Measurements from ENCODE around the gene INTS1. TPM values are rescaled to one million over a fixed set of nuclear protein-coding genes. Genes with fewer than 3 reads are reported as not detected.

Gene INTS1
- total and polyA plus RNA-seq, 2 experiments from 2014 or later = 35.1 to 111 TPM

DNA sequence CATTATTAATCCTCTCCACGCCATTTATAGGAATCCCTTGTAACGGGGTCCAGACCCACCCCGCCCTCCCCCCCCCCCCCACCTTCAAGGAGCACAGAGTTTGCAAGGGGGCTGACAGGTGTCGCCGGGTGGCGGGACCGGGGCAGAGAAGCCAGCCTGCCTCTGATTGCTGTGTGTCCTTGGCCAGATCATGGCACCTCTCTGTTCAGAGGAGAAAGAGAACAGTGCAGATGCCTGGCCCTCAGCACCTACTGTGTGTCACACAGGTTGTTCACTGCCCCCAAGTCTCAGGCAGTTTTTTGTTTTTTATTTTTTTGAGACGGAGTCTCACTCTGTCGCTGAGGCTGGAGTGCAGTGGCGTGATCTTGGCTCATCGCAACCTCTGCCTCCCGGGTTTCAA lies 39.5 kb downstream of the INTS1 start:
- Histone ChIP-seq H3K36me3 (ENCODE audit: insufficient read depth) (no peaks in the 10 kb centered on the region), H3K27ac (ENCODE audit: low read depth) (no peak overlapping the region), H3K4me3 (no peak overlapping the region), H3K4me1 (ENCODE audit: insufficient read depth) (peaks cover 6% of the 10 kb centered on the region; the same call in 1 of the 2 replicates), H3K27me3 (ENCODE audit: insufficient read depth) (no peaks in the 10 kb centered on the region), H3K4me2 (no peak overlapping the region), H3F3A (replicated peaks; ENCODE audit: low read depth) (no peaks in the 10 kb centered on the region; the same call in 1 of the 2 replicates), H2AFZ (no peak overlapping the region), H3K79me2 (replicated peaks; ENCODE audit: insufficient read depth) (no peaks in the 10 kb centered on the region), H4K20me1 (replicated peaks; ENCODE audit: insufficient read depth) (no peaks in the 10 kb centered on the region), H3K9me2 (ENCODE audit: insufficient read depth) (no peaks in the 10 kb centered on the region)
- Mint-ChIP-seq H3K27ac (no peak overlapping the region), H3K4me1 (peaks cover 10% of the 10 kb centered on the region; the same call in 2 of the 3 replicates), H3K36me3 (ENCODE audit: low read depth) (no peaks in the 10 kb centered on the region), H3K27me3 (ENCODE audit: insufficient read depth, low read depth, poor library complexity) (peaks cover 11% of the 10 kb centered on the region), H3K9me3 (no peaks in the 10 kb centered on the region), H3K4me3 (no peak overlapping the region)
- no peak for DNase-seq (ENCODE audit: low spot score)
- no peak for ATAC-seq
- no peak for TF ChIP-seq ZNF331 (CRISPR knock-in tag; IDR thresholded peaks at IDR 0.05; ENCODE audit: low read depth)
- TF ChIP-seq, protein P1, sequence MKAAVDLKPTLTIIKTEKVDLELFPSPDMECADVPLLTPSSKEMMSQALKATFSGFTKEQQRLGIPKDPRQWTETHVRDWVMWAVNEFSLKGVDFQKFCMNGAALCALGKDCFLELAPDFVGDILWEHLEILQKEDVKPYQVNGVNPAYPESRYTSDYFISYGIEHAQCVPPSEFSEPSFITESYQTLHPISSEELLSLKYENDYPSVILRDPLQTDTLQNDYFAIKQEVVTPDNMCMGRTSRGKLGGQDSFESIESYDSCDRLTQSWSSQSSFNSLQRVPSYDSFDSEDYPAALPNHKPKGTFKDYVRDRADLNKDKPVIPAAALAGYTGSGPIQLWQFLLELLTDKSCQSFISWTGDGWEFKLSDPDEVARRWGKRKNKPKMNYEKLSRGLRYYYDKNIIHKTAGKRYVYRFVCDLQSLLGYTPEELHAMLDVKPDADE (IDR thresholded peaks at IDR 0.05) = no peak
- TF ChIP-seq, protein P2, sequence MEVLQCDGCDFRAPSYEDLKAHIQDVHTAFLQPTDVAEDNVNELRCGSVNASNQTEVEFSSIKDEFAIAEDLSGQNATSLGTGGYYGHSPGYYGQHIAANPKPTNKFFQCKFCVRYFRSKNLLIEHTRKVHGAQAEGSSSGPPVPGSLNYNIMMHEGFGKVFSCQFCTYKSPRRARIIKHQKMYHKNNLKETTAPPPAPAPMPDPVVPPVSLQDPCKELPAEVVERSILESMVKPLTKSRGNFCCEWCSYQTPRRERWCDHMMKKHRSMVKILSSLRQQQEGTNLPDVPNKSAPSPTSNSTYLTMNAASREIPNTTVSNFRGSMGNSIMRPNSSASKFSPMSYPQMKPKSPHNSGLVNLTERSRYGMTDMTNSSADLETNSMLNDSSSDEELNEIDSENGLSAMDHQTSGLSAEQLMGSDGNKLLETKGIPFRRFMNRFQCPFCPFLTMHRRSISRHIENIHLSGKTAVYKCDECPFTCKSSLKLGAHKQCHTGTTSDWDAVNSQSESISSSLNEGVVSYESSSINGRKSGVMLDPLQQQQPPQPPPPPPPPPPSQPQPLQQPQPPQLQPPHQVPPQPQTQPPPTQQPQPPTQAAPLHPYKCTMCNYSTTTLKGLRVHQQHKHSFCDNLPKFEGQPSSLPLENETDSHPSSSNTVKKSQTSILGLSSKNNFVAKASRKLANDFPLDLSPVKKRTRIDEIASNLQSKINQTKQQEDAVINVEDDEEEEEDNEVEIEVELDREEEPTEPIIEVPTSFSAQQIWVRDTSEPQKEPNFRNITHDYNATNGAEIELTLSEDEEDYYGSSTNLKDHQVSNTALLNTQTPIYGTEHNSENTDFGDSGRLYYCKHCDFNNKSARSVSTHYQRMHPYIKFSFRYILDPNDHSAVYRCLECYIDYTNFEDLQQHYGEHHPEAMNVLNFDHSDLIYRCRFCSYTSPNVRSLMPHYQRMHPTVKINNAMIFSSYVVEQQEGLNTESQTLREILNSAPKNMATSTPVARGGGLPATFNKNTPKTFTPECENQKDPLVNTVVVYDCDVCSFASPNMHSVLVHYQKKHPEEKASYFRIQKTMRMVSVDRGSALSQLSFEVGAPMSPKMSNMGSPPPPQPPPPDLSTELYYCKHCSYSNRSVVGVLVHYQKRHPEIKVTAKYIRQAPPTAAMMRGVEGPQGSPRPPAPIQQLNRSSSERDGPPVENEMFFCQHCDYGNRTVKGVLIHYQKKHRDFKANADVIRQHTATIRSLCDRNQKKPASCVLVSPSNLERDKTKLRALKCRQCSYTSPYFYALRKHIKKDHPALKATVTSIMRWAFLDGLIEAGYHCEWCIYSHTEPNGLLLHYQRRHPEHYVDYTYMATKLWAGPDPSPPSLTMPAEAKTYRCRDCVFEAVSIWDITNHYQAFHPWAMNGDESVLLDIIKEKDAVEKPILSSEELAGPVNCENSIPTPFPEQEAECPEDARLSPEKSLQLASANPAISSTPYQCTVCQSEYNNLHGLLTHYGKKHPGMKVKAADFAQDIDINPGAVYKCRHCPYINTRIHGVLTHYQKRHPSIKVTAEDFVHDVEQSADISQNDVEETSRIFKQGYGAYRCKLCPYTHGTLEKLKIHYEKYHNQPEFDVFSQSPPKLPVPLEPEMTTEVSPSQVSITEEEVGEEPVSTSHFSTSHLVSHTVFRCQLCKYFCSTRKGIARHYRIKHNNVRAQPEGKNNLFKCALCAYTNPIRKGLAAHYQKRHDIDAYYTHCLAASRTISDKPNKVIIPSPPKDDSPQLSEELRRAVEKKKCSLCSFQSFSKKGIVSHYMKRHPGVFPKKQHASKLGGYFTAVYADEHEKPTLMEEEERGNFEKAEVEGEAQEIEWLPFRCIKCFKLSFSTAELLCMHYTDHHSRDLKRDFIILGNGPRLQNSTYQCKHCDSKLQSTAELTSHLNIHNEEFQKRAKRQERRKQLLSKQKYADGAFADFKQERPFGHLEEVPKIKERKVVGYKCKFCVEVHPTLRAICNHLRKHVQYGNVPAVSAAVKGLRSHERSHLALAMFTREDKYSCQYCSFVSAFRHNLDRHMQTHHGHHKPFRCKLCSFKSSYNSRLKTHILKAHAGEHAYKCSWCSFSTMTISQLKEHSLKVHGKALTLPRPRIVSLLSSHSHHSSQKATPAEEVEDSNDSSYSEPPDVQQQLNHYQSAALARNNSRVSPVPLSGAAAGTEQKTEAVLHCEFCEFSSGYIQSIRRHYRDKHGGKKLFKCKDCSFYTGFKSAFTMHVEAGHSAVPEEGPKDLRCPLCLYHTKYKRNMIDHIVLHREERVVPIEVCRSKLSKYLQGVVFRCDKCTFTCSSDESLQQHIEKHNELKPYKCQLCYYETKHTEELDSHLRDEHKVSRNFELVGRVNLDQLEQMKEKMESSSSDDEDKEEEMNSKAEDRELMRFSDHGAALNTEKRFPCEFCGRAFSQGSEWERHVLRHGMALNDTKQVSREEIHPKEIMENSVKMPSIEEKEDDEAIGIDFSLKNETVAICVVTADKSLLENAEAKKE (CRISPR knock-in tag; IDR thresholded peaks at IDR 0.05) = no peak
- TF ChIP-seq STAT1 (IDR thresholded peaks at IDR 0.05; ENCODE audit: unreplicated experiment) = no peak
- TF ChIP-seq JUNB (IDR thresholded peaks at IDR 0.05; ENCODE audit: unreplicated experiment) = no peak

Measured in GM23338 (cell line).